Endometrium (tissue), 2 donors: ENCODE data around the gene MPPED1.

Experiments used
- FAIRE-seq: peaks from 2 replicates; lab custom pipeline; 2012; peaks lifted over from hg19 to GRCh38; lab: Jason Lieb, UNC
- donor health status: control.
- donor health status: control.

The MPPED1 gene

DNA sequence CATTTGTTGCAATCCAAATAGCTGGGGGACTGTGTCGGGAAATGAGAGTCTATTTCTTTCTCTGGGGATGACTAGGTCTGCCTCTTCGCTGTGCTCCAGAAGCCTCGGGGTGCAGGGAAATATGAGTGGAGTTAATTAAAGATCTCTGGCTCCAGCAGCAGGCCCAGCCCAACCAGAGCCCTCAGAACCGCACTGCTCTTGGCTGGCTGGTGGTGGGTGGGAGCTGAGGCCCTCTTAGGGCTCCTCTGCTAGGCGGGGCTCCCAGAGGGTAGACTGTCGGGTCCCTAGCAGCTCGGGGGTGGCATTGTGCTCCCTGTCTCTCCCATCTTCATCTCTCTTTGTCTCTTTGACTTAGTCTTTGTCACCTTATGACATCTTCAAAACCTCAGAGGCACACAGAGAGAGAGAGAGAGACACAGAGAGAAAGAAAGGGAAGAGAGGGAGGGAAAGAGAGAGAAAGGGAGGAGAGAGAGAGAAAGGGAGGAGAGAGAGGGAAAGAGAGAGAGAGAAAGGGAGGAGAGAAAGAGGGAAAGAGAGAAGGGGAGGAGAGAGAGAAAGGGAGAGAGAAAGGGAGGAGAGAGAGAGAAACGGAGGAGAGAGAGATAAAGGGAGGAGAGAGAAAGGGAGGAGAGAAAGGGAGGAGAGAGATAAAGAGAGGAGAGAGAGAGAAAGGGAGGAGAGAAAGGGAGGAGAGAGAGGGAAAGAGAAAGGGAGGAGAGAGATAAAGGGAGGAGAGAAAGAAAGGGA is 20.2 kb downstream of the MPPED1 start:
- FAIRE-seq, result no peak

DNA sequence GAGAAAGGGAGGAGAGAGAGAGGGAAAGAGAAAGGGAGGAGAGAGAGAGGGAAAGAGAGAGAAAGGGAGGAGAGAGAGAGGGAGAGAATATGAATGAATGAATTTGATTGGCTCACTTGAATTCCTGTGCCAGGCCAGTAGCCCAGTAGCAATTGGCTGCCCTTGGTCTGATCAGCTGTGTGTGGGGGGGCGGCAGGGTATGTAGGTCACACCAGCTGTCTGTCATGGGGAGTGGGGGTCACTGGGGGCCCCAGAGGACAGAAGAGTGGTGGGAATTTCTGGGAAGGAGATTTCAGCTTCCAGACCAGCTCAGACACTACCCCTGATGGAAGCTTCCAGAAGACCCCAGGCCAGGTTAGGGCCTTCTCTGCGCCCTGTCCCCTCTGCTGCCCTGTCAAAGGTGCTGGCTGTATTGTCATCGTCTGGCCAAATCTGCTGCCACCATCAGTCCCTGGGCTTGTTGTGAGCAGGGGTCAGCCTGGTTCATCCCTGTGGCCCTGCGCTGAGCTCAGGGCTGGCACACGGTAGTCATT is 21.1 kb downstream of the MPPED1 start:
- no peak for FAIRE-seq

GRCh38 chr22:43433451-43434274 is 21.8 kb downstream of the MPPED1 start:
- FAIRE-seq, result no peak

DNA sequence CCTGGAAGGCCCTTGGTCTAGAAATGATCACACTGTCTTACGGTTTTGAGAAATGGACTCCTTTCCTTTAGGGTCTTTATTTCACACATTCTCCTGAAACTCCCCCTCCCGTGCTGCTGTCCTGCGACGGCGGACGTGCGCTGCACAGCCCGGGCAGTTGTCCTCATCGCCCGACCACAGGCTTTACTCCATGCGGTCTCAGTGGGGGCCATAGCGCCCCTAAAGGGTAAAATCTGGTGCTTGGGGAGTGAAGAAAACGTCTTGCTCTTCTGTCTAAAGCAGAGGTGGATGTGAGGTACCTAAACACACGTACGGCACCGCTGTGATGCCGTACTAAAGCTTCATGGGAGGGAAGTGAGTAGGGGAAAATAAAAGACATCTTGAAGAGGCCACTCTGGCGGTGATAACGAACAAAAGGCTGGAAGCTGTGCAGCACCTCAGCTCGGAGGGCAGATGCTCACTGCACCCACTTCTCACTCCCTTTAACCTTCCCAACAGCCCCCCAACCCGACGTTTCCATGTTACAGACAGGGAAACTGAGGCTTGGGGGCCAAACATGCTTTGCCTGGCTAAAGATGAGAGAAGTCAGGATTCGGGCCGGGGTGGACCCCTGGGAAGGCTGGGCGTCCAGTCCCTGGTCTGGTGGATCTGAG is 22.6 kb downstream of the MPPED1 start:
- FAIRE-seq, result no peak

DNA sequence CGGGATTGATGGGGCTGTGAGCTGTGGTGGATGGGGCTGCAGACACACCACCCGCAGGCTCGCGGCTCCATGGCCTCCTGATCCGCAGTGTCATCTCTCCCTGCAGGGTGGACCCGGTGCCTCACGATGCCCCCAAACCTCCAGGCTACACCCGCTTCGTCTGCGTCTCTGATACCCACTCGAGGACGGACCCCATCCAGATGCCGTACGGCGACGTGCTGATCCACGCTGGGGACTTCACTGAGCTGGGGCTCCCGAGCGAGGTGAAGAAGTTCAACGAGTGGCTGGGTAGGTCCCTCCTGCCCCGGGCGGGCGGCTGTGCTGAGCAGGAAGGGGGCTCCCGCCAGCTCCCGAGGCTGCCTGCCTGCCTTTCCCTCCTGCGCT is 23.1 kb downstream of the MPPED1 start:
- FAIRE-seq, result no peak

DNA sequence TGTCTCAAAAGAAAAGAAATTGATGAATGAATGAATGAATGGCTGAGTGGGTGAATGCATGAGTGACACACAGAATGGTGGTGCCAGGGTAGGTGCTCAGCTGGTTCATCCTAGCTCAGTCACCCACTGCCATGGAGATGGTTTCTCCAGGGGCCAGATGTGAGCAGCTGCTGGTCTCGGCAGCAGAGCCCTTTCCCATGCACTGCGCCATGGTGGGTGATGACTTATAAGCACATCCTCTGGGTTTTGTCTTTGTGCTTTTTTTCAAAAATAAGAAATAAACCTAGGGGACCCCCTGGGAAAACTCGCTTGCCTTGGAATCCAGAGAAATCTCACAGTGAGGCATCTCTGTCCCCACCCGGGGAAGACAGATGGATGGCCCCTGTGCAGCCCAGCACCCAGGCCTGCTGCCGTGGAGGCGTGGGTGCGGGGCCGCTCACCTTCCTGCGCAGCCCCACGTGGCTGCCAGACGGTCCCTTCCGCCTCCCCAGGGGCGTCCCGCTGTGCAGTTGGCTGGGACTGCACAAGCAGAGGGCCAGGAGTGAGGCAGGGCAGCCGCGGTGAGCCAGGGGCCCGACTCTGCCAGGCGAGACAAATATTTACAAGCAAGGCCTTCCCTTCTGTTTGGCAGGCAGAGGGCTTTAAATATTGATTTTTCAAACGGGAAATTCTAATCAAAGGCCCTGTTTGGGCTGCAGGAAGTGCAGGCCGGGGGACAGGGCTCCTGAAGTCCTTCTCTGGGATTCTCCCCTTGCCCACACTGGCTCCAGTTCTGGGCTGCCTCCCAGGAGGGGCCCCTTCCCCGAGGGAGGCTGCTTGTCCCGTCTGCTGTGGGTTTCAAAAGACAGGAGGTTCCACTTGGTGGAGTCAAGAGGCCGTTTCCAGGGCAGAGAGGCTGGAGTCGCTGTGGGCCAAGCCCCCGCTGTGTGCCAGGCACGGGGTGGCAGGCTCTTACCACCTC is 24.3 kb downstream of the MPPED1 start:
- no peak for FAIRE-seq

DNA sequence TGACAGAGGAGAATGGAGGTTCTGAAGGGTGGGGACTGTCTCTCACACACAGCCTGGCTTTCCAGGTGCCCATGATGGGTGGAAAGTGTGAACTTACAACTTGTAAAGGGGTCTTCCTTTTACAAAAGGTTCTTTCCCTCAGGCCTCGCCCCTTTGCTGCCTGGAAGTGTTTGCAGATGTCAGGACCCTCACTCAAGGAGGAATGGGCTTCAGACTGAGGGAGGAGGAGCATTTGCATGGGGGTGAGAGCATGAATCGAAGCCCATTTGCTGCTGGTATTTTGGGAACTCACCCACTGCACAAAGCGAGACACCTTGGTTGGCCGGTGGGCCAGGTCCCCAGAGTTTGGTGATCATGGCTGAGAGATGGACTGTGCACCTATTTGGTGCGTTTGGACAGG is 25.1 kb downstream of the MPPED1 start:
- no peak for FAIRE-seq

DNA sequence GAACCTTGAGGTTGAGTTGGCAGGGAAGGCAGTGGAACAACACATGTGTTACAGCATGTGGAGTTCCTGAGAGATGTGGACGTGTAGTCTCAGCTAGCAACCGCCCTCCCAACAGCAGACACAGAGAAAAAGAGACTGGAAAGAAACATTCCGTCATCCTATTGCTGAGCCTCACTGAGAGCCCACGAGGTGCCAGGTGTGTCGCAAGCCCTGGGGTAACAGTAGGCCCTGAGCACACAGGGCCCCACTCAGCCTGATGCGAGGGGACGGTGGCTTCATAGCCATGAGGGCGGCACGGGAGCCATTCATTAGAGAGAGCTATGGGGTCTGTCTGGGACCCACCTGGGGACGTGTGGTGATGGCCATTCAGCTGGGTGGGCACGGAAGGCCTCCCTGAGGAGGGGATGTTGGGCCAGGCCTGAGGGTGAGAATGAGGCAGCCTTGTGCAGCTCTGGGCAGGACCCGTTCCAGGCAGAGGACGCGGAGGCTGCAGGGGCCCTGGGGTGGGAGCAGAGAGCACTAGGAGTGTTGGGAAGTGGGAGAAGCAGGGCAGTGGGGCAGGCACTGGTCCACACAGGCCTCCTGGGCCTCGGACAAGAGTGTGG is 26.2 kb downstream of the MPPED1 start:
- FAIRE-seq, result no peak

DNA sequence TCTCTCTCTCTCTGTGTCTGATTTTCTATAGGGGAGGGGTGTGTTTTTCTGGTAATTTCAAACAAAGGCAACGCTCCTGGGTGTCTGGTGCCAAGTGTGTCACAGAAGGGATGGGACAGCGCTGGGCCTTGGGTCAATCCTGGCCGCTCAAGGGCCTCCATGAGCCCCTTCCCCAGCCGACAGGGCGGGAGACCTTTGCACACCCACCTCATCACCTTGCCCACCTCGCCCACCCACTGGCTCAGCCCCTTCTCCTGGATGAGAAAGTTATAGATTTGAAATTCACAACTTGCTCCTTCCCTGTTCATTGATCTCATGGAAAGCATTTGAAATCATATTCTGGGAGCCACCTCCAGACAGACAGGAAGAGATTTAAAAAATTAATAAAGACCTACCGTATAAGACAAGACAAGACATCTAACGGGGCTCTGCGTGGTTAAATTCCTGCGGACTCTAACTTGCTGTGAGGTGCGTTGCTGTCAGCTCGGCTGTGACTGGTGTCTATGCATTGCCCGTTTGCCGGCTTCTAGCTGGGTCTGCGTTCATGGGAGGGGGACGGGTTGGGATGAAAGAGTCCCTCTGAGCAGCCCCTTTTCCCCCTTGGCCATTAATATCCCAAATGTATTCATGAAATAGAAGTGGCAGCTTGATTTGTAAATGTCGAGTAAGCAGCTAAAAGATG is 27.0 kb downstream of the MPPED1 start:
- FAIRE-seq, result no peak

GRCh38 chr22:43439368-43440103 is 27.7 kb downstream of the MPPED1 start:
- FAIRE-seq, result no peak

- FAIRE-seq, result no peak
Measured at GRCh38 chr22:43440104-43440387, 28.2 kb downstream of the MPPED1 start.

- no peak for FAIRE-seq
Measured at GRCh38 chr22:43440556-43440955, 28.7 kb downstream of the MPPED1 start.

GRCh38 chr22:43441216-43441615 is 29.4 kb downstream of the MPPED1 start:
- FAIRE-seq, result no peak

DNA sequence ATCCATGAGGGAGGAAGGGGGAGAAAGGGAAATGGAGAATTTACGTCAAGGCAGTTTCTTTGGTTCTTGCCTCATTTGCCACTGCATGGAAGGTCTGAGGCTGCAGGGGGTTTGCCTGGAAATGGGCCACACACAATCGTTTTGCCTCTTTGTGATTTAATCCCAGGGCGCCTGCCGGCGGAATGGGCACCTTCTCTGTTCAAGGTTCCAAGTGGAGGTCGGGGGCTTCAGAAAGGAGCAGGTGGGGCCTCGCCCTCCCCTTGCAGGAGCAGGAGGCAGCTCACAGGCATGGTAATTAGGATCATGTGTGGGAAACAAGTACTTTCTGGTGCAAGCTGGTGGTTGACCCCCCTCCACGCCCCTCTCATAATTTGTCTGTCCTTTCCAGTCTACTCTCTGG is 29.9 kb downstream of the MPPED1 start:
- FAIRE-seq, result no peak

DNA sequence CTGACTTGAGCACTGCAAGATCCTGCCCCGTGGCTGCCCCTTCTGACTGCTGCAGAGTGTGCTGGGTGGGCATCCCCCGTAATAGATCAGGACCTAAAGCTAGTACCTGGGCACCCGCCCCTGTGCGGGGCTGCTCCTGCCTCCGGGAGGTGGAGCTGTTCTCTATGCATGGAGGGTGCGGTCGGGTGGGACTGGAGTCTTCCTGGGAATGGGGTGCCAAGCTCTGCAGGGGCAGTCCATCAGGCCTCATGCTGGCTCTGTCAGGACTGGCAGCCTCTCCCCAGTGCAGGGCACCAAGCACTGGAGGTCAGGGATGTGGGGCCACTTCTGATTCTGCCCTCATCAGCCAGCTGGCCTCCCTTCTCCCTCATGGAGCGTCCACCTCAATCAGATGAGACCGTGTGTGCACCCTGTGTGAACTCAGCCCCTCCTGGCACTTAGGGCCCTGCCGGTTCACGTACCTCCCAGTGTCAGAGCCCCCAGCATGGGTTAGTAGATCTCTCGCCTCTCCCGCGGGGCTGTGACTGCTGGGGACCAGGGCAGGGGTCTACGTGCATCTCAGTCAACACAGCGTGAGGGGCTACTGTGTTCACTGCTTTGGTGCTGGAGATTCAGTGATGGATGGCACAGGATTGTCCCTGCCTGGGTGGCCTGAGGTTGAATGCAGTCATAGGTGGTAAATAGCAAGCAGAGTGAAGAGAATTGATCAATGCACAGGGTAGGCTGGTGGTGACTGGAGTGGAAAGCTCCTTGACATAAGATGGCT is 30.8 kb downstream of the MPPED1 start:
- no peak for FAIRE-seq

DNA sequence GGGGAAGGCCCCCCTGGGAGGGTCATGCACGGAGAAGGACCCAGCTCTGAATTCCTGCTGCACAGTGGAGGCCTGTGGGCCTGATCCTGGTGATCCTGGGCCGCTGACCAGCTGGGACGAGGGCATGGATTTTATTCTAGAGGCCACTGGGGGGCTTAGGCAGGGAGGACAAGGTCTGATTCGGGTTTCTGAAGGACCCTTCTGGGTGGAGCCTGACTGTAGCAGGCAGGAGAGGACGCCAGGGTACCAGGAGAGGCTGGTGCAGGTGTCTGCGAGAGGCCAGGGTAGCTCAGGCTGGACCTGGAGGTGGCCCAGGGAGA is 31.3 kb downstream of the MPPED1 start:
- no peak for FAIRE-seq

DNA sequence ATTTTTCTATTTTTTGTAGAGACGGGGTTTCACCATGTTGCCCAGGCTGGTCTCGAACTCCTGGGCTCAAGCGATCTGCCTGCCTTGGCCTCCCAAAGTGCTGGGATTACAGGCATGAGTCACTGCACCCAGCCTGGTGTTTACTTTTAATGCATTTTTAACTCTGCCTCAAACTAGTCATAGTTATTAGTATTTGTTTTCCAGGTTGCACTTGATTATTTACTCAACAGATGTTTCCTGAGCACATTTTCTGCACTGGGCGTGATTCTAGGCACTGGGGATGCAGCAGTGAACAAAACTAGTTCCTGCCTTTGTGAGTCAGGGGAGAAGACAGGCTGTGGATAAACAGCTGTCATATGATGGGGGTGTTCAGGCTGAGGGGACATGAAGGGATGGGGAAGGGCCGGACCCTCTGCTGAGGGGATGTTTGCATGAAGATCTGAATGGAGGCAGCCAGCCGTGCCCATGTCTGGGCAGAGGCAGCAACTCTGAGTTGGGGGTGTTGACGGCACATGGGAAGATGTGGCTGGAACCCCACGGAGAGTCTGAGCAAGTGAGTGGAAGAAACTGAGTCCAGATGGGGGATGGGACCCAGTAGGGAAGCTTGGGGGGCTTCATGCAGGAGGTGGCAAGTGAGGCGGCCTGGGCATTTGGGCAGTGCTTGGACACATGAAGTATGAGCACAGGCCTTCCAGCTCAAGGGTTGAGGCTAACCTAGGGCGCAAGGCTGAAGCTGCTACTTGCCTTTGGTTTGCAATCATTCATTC is 34.4 kb downstream of the MPPED1 start:
- FAIRE-seq, result no peak

DNA sequence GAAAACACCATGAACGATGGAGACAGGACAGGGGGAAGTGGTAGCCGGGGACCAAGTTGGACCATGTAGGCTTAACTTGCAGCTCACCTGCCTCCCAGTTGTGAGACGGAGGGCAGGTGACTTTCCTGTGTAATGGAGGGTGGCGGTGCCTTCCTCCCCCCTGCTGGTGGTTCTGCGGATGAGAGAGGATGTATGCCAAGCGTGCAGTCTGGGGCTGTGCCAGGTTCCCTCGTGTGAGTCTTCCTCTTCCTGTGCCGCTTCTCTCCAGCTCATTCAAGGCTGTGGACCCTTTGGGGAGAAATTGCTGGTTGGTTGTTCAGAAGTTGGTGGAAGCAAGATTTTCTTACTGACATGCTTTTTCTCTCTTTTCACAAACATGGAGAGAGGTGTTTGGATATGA is 35.1 kb downstream of the MPPED1 start:
- FAIRE-seq, result no peak

DNA sequence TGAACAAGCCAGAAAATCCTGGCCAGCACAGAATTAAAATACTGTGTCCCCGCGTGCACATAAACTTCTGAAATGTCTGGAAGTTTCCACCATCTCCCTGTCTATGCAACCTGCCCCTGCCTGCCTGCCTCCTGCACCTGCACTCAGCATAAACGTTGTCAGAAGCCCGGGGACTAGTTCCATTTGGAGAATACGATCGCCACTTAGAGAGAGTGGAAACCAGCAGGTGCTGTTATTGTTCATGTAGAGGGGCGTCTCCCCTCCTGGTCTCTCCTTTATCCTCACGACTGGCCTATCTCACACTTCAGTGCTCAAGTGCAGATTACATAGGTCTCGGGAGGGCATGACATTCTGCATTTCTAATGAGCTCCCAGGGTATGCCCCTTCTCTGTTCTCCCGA is 35.6 kb downstream of the MPPED1 start:
- FAIRE-seq, result no peak
